NCI-H446 (cell line): ENCODE results near the gene PKMYT1.
A peak's percentile ranks its signal among the peaks of the same experiment; 100 is the strongest.
"Not testable (repeated sequence)": the region's sequence is repeated elsewhere in the genome, so short reads cannot be mapped to it uniquely, and the experiment has no call there.

Experiments used
- DNase-seq, 2 experiments: peaks; one replicate each; lab custom pipeline; 2025; lab: John Stamatoyannopoulos, UW

The PKMYT1 gene

GRCh38 chr16:2933701-2934100, 46.5 kb downstream of the PKMYT1 start:
- no peak for DNase-seq

- no peak for DNase-seq
Observed at GRCh38 chr16:2933136-2933535, 47.1 kb downstream of the PKMYT1 start.

GRCh38 chr16:2931231-2931914, 48.9 kb downstream of the PKMYT1 start:
- DNase-seq: not testable (repeated sequence)

GRCh38 chr16:2930236-2930635, 50.0 kb downstream of the PKMYT1 start:
- no peak for DNase-seq

DNA sequence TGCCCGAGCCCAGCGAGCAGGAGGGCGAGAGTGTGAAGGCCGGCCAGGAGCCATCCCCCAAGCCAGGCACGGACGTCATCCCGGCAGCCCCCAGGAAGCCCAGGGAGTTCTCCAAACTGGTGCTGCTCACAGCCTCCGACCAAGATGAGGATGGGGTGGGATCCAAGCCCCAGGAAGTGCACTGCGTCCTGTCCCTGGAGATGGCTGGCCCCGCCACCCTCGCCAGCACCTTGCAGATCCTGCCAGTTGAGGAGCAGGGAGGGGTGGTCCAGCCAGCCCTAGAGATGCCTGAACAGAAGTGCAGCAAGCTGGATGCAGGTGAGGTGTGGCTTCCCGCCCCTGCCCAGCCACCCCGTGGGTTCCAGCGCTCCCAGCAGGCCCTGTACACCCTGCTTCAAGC, 50.6 kb downstream of the PKMYT1 start:
- no peak for DNase-seq

GRCh38 chr16:2928796-2929195, 51.5 kb downstream of the PKMYT1 start:
- no peak for DNase-seq

- not testable (repeated sequence) for DNase-seq
Observed at GRCh38 chr16:2928151-2928550, 52.1 kb downstream of the PKMYT1 start.

- peak; percentile 86 to 92 for DNase-seq
Observed at GRCh38 chr16:2927010-2927646, 53.1 kb downstream of the PKMYT1 start.

GRCh38 chr16:2926650-2926999, 53.6 kb downstream of the PKMYT1 start:
- no peak for DNase-seq

DNA sequence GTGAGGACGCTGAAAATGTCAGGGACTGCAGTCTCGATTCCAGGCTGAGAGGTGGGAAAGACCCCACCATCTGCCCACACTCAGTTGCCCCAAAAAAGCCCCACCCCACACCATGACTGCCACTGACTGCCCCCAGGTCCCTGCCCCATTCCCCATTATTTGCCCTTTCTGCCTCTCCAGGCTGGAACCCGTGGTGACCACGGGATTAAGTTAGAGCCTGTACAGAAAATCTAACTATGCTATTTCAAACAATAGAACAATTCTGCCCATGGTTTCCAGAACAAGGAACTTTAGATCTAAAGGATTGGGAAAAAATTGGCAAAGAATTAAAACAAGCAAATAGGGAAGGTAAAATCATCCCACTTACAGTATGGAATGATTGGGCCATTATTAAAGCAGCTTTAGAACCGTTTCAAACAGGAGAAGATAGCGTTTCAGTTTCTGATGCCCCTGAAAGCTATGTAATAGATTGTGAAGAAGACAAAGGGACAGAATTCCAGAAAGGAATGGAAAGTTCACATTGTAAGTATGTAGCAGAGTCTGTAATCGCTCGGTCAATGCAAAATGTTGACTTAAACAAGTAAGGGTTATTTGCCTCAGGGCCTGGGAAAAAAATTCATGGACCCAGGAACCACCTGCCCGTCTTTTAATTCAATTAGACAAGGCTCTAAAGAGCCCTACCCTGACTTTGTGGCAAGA, 54.1 kb downstream of the PKMYT1 start:
- no peak for DNase-seq

DNA sequence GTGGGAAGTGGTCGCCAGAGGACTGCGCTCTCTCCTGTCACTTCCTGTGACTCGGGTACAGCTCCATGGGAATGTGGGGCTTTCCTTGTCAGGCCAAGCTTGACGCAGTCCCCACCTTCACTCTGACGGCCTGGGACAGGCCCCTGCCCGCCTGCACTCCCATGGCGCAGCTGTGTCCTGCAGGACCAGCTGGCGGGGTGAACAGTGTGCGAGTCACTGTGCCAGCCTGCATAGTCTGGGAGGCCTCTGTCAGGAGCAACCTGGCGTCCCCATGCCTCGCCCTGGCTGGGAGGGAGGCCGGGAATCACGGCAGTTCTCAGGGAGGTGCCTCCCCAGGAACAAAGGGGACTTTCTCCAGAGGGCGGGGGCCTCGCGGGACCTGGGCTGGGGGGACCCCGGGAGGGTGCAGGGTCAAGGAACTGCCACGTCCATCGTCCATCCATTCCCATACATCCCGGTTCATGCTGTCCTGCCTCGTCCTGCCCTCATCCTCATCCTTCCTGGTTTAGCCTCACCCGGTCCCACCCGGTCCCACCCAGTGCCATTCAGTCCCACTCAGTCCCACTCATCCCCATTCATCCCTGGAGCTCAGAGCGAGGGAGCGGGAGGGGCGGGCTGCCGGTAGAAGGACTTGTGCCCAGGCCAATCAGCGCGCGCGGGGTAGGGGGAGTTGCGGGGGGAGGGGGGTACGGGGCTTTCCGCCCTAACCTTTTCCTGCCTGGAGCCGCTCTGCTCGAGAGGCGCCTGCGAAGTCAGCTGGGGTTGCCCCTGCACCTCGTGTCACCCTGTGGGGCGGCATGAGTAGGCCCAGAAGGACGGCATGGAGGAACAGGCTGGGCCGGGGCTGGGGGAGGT, 55.1 kb downstream of the PKMYT1 start:
- DNase-seq: no peak

DNA sequence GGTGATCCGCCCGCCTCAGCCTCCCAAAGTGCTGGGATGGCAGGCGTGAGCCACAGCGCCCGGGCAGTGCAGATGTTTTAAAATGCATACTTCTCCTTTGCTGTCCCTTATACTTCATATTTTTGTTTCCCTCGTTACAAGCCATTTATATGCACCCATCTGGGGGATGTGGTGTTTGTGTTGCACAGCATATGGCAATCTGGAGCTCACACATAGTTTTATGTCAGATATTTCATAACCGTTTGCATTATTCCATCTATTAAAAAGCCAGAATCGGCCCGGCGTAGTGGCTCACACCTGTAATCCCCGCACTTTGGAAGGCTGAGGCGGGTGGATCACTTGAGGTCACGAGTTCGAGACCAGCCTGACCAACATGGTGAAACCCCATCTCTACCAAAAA, 56.8 kb downstream of the PKMYT1 start:
- DNase-seq: no peak
